HEK293 (cell line): ENCODE data around the gene ZEB2.

Source experiments
- CTCF ChIA-PET: fragments of 350-600 bp; formaldehyde crosslinking; extraction: SDS; loops from one replicate; lab custom pipeline; 2021; ENCODE audit warnings: antibody characterized with exemption; lab: Yijun Ruan, JAX
- POLR2A ChIA-PET: fragments of 300-600 bp; formaldehyde crosslinking; extraction: SDS; loops from one replicate; lab custom pipeline; 2020; ENCODE audit warnings: antibody characterized with exemption, inconsistent platforms; lab: Yijun Ruan, JAX
- H3K27ac ChIP-seq: fragments of 200-500 bp; sonication (Bioruptor generic); 2 replicates; pipeline ENCODE4 v1.5.1; 2014; ENCODE audit warnings: low read depth, low read length, control low read depth, inconsistent platforms; ENCODE audit errors: extremely low read depth
- H3K36me3 ChIP-seq, 2 experiments: fragments of 200-500 bp in 1 of 2; sonication (Bioruptor generic) in 1 of 2; 1 replicate in 1 of 2; 2 replicates in 1 of 2; pipeline ENCODE4 v1.5.1; 2014 to 2017; ENCODE audit warnings: inconsistent platforms in 2 of 2, low read length in 2 of 2; ENCODE audit not compliant: control insufficient read depth in 2 of 2, insufficient read depth in 1 of 2
- H3K4me1 ChIP-seq: fragments of 200-500 bp; sonication (Bioruptor generic); 2 replicates; pipeline ENCODE4 v1.5.1; 2014; ENCODE audit warnings: mild to moderate bottlenecking, low read length, inconsistent platforms; ENCODE audit not compliant: control insufficient read depth, insufficient read depth
- H3K4me3 ChIP-seq: 2 replicates; pipeline ENCODE4 v1.5.1; 2011; ENCODE audit warnings: low read depth, mild to moderate bottlenecking, control low read depth, low read length, moderate library complexity
- H3K9me3 ChIP-seq: fragments of 200-500 bp; sonication (Bioruptor generic); 2 replicates; pipeline ENCODE4 v1.5.1; 2014; ENCODE audit warnings: low read depth, low read length, inconsistent platforms; ENCODE audit not compliant: control insufficient read depth, insufficient read depth
- ELK4 ChIP-seq: IDR thresholded peaks from 2 replicates; pipeline ENCODE4 v1.6.1; 2011; ENCODE audit warnings: mild to moderate bottlenecking, low read depth, low read length, borderline replicate concordance
- FEZF1 ChIP-seq: fragments of 450-650 bp; formaldehyde crosslinking; IDR thresholded peaks from 2 replicates; pipeline ENCODE4 v1.5.1; 2016; ENCODE audit warnings: missing biosample characterization, missing genetic modification characterization
- KLF16 ChIP-seq: fragments of 450-650 bp; formaldehyde crosslinking; IDR thresholded peaks from 2 replicates; pipeline ENCODE4 v1.5.1; 2017; ENCODE audit warnings: missing biosample characterization, missing genetic modification characterization
- MZF1 ChIP-seq: fragments of 450-650 bp; formaldehyde crosslinking; IDR thresholded peaks from 2 replicates; pipeline ENCODE4 v1.5.1; 2017; ENCODE audit warnings: missing biosample characterization, missing genetic modification characterization, borderline replicate concordance
- PATZ1 ChIP-seq: fragments of 450-650 bp; formaldehyde crosslinking; IDR thresholded peaks from 2 replicates; pipeline ENCODE4 v1.5.1; 2016; ENCODE audit warnings: missing biosample characterization, missing genetic modification characterization
- PRDM4 ChIP-seq: fragments of 450-650 bp; formaldehyde crosslinking; IDR thresholded peaks from 2 replicates; pipeline ENCODE4 v1.5.1; 2017; ENCODE audit warnings: missing biosample characterization, missing genetic modification characterization
- ZBTB26 ChIP-seq: fragments of 450-650 bp; formaldehyde crosslinking; optimal IDR thresholded peaks from 2 replicates; pipeline ENCODE3; 2016; ENCODE audit warnings: missing biosample characterization, mild to moderate bottlenecking, missing genetic modification characterization
- ZNF19 ChIP-seq: fragments of 450-650 bp; formaldehyde crosslinking; IDR thresholded peaks from 2 replicates; pipeline ENCODE4; 2016; ENCODE audit warnings: missing biosample characterization, missing genetic modification characterization, low read depth
- ZNF280C ChIP-seq: fragments of 450-650 bp; formaldehyde crosslinking; IDR thresholded peaks from 2 replicates; pipeline ENCODE4 v1.5.1; 2016; ENCODE audit warnings: missing biosample characterization, missing genetic modification characterization
- ZNF37A ChIP-seq: fragments of 450-650 bp; IDR thresholded peaks from 2 replicates; pipeline ENCODE4 v1.5.1; 2018; ENCODE audit warnings: missing biosample characterization, missing genetic modification characterization
- ZNF433 ChIP-seq: fragments of 450-650 bp; formaldehyde crosslinking; IDR thresholded peaks from 2 replicates; pipeline ENCODE4 v1.5.1; 2016; ENCODE audit warnings: missing biosample characterization, missing genetic modification characterization, low read depth
- ZNF488 ChIP-seq: fragments of 450-650 bp; formaldehyde crosslinking; IDR thresholded peaks from 2 replicates; pipeline ENCODE4 v1.5.1; 2016; ENCODE audit warnings: missing biosample characterization, missing genetic modification characterization
- ZNF530 ChIP-seq: fragments of 450-650 bp; formaldehyde crosslinking; IDR thresholded peaks from 2 replicates; pipeline ENCODE4 v1.5.1; 2016; ENCODE audit warnings: low read depth, missing biosample characterization, missing genetic modification characterization
- ZNF670 ChIP-seq: fragments of 450-650 bp; formaldehyde crosslinking; IDR thresholded peaks from 2 replicates; pipeline ENCODE4 v1.5.1; 2016; ENCODE audit warnings: missing biosample characterization, missing genetic modification characterization, low read depth

ZEB2 gene

GRCh38 chr2:144385381-144385780, 134.5 kb downstream of the ZEB2 start (continued):
- no peak for TF ChIP-seq ZNF670 (tag by site-specific recombination)
- TF ChIP-seq, all 188 proteins: peak for 0

GRCh38 chr2:144383571-144384100, 136.3 kb downstream of the ZEB2 start:
- ChIA-PET CTCF (no interaction called here), POLR2A (no interaction called here)
- Histone ChIP-seq H3K4me1 (no peaks in the 10 kb centered on the region), H3K27ac (no peak overlapping the region), H3K4me3 (no peak overlapping the region), H3K36me3 (no peaks in the 10 kb centered on the region), H3K9me3 (no peaks in the 10 kb centered on the region)
- TF ChIP-seq PRDM4 (tag by site-specific recombination) (no peak), ZNF530 (tag by site-specific recombination) (no peak), ZBTB26 (no peak), PATZ1 (tag by site-specific recombination) (no peak), ELK4 (no peak), KLF16 (tag by site-specific recombination) (no peak), ZNF433 (tag by site-specific recombination) (no peak), MZF1 (tag by site-specific recombination) (no peak)

- Histone ChIP-seq H3K27ac (no peak overlapping the region), H3K4me3 (no peak overlapping the region)
- TF ChIP-seq ZNF19 (tag by site-specific recombination) (no peak), ZNF488 (tag by site-specific recombination) (no peak), ZNF37A (tag by site-specific recombination) (no peak), FEZF1 (tag by site-specific recombination) (no peak), ZNF280C (tag by site-specific recombination) (no peak)
- TF ChIP-seq, all 188 proteins: peak for 0
- Histone ChIP-seq H3K9me3 (no peaks in the 10 kb centered on the region), H3K4me1 (no peaks in the 10 kb centered on the region), H3K36me3 (no peaks in the 10 kb centered on the region)
- CTCF ChIA-PET = no interaction called here
- POLR2A ChIA-PET = no interaction called here
Observed at GRCh38 chr2:144382849-144383248, 137.1 kb downstream of the ZEB2 start.
